ENCODE data around the gene CHST8. TPM values are rescaled to one million over a fixed set of nuclear protein-coding genes. Genes with fewer than 3 reads are reported as not detected.

Gene CHST8
- total and polyA plus RNA-seq, 4 donors: 0.05 to 0.07 TPM; not detected in 2

DNA sequence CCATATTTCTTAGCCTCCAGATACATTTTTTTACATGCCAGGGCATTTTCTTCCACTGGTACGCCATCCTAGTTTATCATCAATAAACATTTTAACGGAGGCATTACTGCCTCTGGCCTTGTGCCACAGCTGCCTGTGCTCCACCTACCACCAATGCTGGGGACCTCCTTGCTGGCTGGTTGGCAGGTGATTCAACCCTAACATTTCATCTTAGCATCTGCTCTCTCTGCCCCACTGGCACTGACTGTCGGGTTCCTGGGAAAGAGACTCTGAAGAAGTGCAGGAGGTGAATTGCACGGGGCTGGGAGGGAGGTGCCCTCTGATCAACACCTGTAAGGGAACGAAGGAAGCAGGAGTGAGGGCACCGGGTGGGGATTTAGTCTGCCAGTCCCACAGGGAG, 123.5 kb downstream of the CHST8 start:
- 62% methylated on average over 6 of the region's 6 CpGs for WGBS
- no peak overlapping the region for H3K27ac ChIP-seq (ENCODE audit: low read depth in 1 of 2, low read length in 2 of 2)
- no peaks in the 10 kb centered on the region for H3K9me3 ChIP-seq (ENCODE audit: control insufficient read depth in 4 of 4, low read length in 3 of 4)
- no peaks in the 10 kb centered on the region for H3K36me3 ChIP-seq (ENCODE audit: control insufficient read depth in 4 of 4, insufficient read depth in 3 of 4, low read depth in 1 of 4, low read length in 3 of 4)
- no peak overlapping the region for H3K4me3 ChIP-seq (ENCODE audit: low read depth in 1 of 3, low read length in 3 of 3)
- no peaks in the 10 kb centered on the region for H3K27me3 ChIP-seq (ENCODE audit: control insufficient read depth in 4 of 4, insufficient read depth in 4 of 4, low read length in 3 of 4)
- H3K9ac ChIP-seq (ENCODE audit: low read depth in 1 of 2, low read length in 2 of 2): no peak overlapping the region
- no peaks in the 10 kb centered on the region for H3K4me1 ChIP-seq (ENCODE audit: control insufficient read depth in 4 of 4, insufficient read depth in 4 of 4, low read length in 3 of 4)
- no peak for DNase-seq (ENCODE audit: low spot score)
- TF ChIP-seq, protein P1, sequence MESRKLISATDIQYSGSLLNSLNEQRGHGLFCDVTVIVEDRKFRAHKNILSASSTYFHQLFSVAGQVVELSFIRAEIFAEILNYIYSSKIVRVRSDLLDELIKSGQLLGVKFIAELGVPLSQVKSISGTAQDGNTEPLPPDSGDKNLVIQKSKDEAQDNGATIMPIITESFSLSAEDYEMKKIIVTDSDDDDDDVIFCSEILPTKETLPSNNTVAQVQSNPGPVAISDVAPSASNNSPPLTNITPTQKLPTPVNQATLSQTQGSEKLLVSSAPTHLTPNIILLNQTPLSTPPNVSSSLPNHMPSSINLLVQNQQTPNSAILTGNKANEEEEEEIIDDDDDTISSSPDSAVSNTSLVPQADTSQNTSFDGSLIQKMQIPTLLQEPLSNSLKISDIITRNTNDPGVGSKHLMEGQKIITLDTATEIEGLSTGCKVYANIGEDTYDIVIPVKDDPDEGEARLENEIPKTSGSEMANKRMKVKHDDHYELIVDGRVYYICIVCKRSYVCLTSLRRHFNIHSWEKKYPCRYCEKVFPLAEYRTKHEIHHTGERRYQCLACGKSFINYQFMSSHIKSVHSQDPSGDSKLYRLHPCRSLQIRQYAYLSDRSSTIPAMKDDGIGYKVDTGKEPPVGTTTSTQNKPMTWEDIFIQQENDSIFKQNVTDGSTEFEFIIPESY (IDR thresholded peaks at IDR 0.05): no peak
- TF ChIP-seq HNF4A (conservative IDR thresholded peaks at IDR 0.05): no peak
- no peak for TF ChIP-seq RXRA (IDR thresholded peaks at IDR 0.05)
- TF ChIP-seq TAF1 (conservative IDR thresholded peaks at IDR 0.05): no peak
- TF ChIP-seq HNF4G (IDR thresholded peaks at IDR 0.05): no peak
- TF ChIP-seq, protein P2, sequence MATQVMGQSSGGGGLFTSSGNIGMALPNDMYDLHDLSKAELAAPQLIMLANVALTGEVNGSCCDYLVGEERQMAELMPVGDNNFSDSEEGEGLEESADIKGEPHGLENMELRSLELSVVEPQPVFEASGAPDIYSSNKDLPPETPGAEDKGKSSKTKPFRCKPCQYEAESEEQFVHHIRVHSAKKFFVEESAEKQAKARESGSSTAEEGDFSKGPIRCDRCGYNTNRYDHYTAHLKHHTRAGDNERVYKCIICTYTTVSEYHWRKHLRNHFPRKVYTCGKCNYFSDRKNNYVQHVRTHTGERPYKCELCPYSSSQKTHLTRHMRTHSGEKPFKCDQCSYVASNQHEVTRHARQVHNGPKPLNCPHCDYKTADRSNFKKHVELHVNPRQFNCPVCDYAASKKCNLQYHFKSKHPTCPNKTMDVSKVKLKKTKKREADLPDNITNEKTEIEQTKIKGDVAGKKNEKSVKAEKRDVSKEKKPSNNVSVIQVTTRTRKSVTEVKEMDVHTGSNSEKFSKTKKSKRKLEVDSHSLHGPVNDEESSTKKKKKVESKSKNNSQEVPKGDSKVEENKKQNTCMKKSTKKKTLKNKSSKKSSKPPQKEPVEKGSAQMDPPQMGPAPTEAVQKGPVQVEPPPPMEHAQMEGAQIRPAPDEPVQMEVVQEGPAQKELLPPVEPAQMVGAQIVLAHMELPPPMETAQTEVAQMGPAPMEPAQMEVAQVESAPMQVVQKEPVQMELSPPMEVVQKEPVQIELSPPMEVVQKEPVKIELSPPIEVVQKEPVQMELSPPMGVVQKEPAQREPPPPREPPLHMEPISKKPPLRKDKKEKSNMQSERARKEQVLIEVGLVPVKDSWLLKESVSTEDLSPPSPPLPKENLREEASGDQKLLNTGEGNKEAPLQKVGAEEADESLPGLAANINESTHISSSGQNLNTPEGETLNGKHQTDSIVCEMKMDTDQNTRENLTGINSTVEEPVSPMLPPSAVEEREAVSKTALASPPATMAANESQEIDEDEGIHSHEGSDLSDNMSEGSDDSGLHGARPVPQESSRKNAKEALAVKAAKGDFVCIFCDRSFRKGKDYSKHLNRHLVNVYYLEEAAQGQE (IDR thresholded peaks at IDR 0.05): no peak
- TF ChIP-seq SP1 (IDR thresholded peaks at IDR 0.05): no peak

DNA sequence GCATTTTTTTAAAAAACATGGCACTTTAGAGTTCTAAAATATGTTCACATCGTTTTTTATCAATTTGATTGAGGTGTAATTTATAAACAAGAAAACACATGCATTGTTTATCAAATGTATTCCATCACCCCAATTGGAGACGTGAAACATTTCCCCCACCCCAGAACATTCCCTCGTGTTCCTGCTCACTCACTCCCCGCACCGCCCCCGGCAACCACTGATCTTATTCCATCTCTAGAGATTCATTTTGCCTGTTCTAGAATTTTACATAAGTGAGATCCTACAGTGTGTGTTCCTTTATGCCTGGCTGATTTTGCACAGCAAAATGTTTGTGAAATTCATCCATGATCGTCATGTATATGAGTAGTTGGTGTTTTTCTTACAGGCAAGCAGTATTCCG, 124.4 kb downstream of the CHST8 start:
- Histone ChIP-seq H3K4me1 (ENCODE audit: control insufficient read depth in 4 of 4, insufficient read depth in 4 of 4, low read length in 3 of 4) (no peaks in the 10 kb centered on the region), H3K9me3 (ENCODE audit: control insufficient read depth in 4 of 4, low read length in 3 of 4) (no peaks in the 10 kb centered on the region), H3K27ac (ENCODE audit: low read depth in 1 of 2, low read length in 2 of 2) (no peak overlapping the region), H3K27me3 (ENCODE audit: control insufficient read depth in 4 of 4, insufficient read depth in 4 of 4, low read length in 3 of 4) (no peaks in the 10 kb centered on the region), H3K36me3 (ENCODE audit: control insufficient read depth in 4 of 4, insufficient read depth in 3 of 4, low read depth in 1 of 4, low read length in 3 of 4) (no peaks in the 10 kb centered on the region), H3K9ac (ENCODE audit: low read depth in 1 of 2, low read length in 2 of 2) (no peak overlapping the region), H3K4me3 (ENCODE audit: low read depth in 1 of 3, low read length in 3 of 3) (no peak overlapping the region)
- no peak for DNase-seq (ENCODE audit: low spot score)
- TF ChIP-seq EGR1 (IDR thresholded peaks at IDR 0.05; ENCODE audit: low read depth in 2 of 2): no peak
- no peak for TF ChIP-seq NR2F2 (IDR thresholded peaks at IDR 0.05)
- TF ChIP-seq, protein P3, sequence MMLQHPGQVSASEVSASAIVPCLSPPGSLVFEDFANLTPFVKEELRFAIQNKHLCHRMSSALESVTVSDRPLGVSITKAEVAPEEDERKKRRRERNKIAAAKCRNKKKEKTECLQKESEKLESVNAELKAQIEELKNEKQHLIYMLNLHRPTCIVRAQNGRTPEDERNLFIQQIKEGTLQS (IDR thresholded peaks at IDR 0.05): no peak
- TF ChIP-seq RXRA (IDR thresholded peaks at IDR 0.05): no peak
- no peak for TF ChIP-seq JUND (IDR thresholded peaks at IDR 0.05)
- TF ChIP-seq SP1 (IDR thresholded peaks at IDR 0.05): no peak
- 74% methylated on average over 8 of the region's 8 CpGs for WGBS

DNA sequence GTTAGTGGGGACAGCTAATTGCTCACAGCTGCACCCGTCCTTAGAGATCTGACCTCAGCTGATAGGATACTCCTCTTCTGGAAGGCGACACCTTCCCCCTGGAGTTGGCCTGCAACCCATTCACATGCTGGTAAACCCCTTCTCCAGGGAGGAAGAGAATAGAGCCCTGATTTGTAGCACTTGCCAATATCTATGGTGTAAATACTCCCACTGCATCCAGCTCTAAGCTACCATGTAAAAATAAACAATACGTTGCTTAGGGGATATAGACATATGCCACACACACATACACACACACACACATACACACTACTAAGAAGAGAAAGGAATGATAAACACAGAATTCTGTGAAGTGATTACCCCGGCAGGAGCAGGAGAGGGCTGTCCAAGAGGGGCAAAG, 125.5 kb downstream of the CHST8 start:
- Histone ChIP-seq H3K36me3 (ENCODE audit: control insufficient read depth in 4 of 4, insufficient read depth in 3 of 4, low read depth in 1 of 4, low read length in 3 of 4) (no peaks in the 10 kb centered on the region), H3K4me3 (ENCODE audit: low read depth in 1 of 3, low read length in 3 of 3) (no peak overlapping the region), H3K27me3 (ENCODE audit: control insufficient read depth in 4 of 4, insufficient read depth in 4 of 4, low read length in 3 of 4) (no peaks in the 10 kb centered on the region), H3K9ac (ENCODE audit: low read depth in 1 of 2, low read length in 2 of 2) (no peak overlapping the region), H3K27ac (ENCODE audit: low read depth in 1 of 2, low read length in 2 of 2) (no peak overlapping the region), H3K4me1 (ENCODE audit: control insufficient read depth in 4 of 4, insufficient read depth in 4 of 4, low read length in 3 of 4) (no peaks in the 10 kb centered on the region), H3K9me3 (ENCODE audit: control insufficient read depth in 4 of 4, low read length in 3 of 4) (no peaks in the 10 kb centered on the region)
- DNase-seq (ENCODE audit: low spot score): no peak
- WGBS: 47% methylated on average over 4 of the region's 4 CpGs
- TF ChIP-seq RAD21 (IDR thresholded peaks at IDR 0.05): no peak
- no peak for TF ChIP-seq FOXA1 (IDR thresholded peaks at IDR 0.05)
- TF ChIP-seq TAF1 (conservative IDR thresholded peaks at IDR 0.05): no peak
- no peak for TF ChIP-seq RXRA (IDR thresholded peaks at IDR 0.05)
- TF ChIP-seq, protein P2 (IDR thresholded peaks at IDR 0.05): no peak
- TF ChIP-seq NR2F2 (IDR thresholded peaks at IDR 0.05): no peak
- TF ChIP-seq, protein P4, sequence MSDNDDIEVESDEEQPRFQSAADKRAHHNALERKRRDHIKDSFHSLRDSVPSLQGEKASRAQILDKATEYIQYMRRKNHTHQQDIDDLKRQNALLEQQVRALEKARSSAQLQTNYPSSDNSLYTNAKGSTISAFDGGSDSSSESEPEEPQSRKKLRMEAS (IDR thresholded peaks at IDR 0.05): no peak
- TF ChIP-seq, protein P3 (IDR thresholded peaks at IDR 0.05): no peak
- TF ChIP-seq SP1 (IDR thresholded peaks at IDR 0.05): no peak
- no peak for TF ChIP-seq GABPA (IDR thresholded peaks at IDR 0.05 in 1 of 2, conservative IDR thresholded peaks at IDR 0.05 in 1 of 2)
- no peak for TF ChIP-seq HNF4G (IDR thresholded peaks at IDR 0.05)
- no peak for TF ChIP-seq EGR1 (IDR thresholded peaks at IDR 0.05; ENCODE audit: low read depth in 2 of 2)
- TF ChIP-seq JUND (IDR thresholded peaks at IDR 0.05): no peak
